ENCODE results near the gene ADAMTS18. TPM values are rescaled to one million over a fixed set of nuclear protein-coding genes. Genes with fewer than 3 reads are reported as not detected.
A peak's percentile ranks its signal among the peaks of the same experiment; 100 is the strongest.

ADAMTS18 gene
- total and polyA plus RNA-seq, 9 of the 15 experiments (the other 6 are each of a cell fraction or from before 2014, with no cell fraction given), result not detected

- TF ChIP-seq, protein P1, sequence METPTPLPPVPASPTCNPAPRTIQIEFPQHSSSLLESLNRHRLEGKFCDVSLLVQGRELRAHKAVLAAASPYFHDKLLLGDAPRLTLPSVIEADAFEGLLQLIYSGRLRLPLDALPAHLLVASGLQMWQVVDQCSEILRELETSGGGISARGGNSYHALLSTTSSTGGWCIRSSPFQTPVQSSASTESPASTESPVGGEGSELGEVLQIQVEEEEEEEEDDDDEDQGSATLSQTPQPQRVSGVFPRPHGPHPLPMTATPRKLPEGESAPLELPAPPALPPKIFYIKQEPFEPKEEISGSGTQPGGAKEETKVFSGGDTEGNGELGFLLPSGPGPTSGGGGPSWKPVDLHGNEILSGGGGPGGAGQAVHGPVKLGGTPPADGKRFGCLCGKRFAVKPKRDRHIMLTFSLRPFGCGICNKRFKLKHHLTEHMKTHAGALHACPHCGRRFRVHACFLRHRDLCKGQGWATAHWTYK (CRISPR knock-in tag; IDR thresholded peaks at IDR 0.05), result peak; percentile 29; the same call in 1 of the 2 replicates
- no peak for TF ChIP-seq ZNF668 (CRISPR knock-in tag; IDR thresholded peaks at IDR 0.05)
- TF ChIP-seq KLF6 (CRISPR knock-in tag; IDR thresholded peaks at IDR 0.05; ENCODE audit: borderline replicate concordance), result peak; percentile 61; the same call in 1 of the 2 replicates
- peak; percentile 85; the same call in 1 of the 2 replicates for TF ChIP-seq ZNF584 (CRISPR knock-in tag; IDR thresholded peaks at IDR 0.05; ENCODE audit: low read depth)
- peak; percentile 28; the same call in 1 of the 2 replicates for TF ChIP-seq ZNF766 (CRISPR knock-in tag; conservative IDR thresholded peaks at IDR 0.05)
- TF ChIP-seq ZNF197 (CRISPR knock-in tag; IDR thresholded peaks at IDR 0.05; ENCODE audit: low read depth), result 0 out of 2 replicates have a peak, but pooled peaks have one; percentile 52
- TF ChIP-seq PTTG1 (tag; IDR thresholded peaks at IDR 0.05; ENCODE audit: low read depth), result 0 out of 2 replicates have a peak, but pooled peaks have one; percentile 33
- peak; percentile 55 for TF ChIP-seq ZNF239 (CRISPR knock-in tag; IDR thresholded peaks at IDR 0.05)
- peak; percentile 31; the same call in 1 of the 2 replicates for TF ChIP-seq GMEB1 (CRISPR knock-in tag; IDR thresholded peaks at IDR 0.05)
- TF ChIP-seq MXI1 (IDR thresholded peaks at IDR 0.05; ENCODE audit: low read depth, low read length), result no peak
- TF ChIP-seq, protein P2, sequence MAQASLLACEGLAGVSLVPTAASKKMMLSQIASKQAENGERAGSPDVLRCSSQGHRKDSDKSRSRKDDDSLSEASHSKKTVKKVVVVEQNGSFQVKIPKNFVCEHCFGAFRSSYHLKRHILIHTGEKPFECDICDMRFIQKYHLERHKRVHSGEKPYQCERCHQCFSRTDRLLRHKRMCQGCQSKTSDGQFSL (CRISPR knock-in tag; IDR thresholded peaks at IDR 0.05), result no peak
- TF ChIP-seq, protein P2 (tag; IDR thresholded peaks at IDR 0.05), result 0 out of 4 replicates have a peak, but pooled peaks have one; percentile 34 to 43
- TF ChIP-seq TEAD1 (CRISPR knock-in tag; IDR thresholded peaks at IDR 0.05), result peak in 1 of 2 experiments; percentile 68; a peak in 1 of 4 replicates
- no peak for TF ChIP-seq GTF2B (IDR thresholded peaks at IDR 0.05; ENCODE audit: extremely low read depth, insufficient read length)
- TF ChIP-seq, protein P3, sequence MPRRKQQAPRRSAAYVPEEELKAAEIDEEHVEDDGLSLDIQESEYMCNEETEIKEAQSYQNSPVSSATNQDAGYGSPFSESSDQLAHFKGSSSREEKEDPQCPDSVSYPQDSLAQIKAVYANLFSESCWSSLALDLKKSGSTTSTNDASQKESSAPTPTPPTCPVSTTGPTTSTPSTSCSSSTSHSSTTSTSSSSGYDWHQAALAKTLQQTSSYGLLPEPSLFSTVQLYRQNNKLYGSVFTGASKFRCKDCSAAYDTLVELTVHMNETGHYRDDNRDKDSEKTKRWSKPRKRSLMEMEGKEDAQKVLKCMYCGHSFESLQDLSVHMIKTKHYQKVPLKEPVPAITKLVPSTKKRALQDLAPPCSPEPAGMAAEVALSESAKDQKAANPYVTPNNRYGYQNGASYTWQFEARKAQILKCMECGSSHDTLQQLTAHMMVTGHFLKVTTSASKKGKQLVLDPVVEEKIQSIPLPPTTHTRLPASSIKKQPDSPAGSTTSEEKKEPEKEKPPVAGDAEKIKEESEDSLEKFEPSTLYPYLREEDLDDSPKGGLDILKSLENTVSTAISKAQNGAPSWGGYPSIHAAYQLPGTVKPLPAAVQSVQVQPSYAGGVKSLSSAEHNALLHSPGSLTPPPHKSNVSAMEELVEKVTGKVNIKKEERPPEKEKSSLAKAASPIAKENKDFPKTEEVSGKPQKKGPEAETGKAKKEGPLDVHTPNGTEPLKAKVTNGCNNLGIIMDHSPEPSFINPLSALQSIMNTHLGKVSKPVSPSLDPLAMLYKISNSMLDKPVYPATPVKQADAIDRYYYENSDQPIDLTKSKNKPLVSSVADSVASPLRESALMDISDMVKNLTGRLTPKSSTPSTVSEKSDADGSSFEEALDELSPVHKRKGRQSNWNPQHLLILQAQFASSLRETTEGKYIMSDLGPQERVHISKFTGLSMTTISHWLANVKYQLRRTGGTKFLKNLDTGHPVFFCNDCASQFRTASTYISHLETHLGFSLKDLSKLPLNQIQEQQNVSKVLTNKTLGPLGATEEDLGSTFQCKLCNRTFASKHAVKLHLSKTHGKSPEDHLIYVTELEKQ (CRISPR knock-in tag; IDR thresholded peaks at IDR 0.05), result 0 out of 2 replicates have a peak, but pooled peaks have one; percentile 65
- TF ChIP-seq ZNF41 (CRISPR knock-in tag; conservative IDR thresholded peaks at IDR 0.05), result 0 out of 2 replicates have a peak, but pooled peaks have one; percentile 56
- peak; percentile 75; the same call in 1 of the 2 replicates for TF ChIP-seq HDAC8 (tag; IDR thresholded peaks at IDR 0.05)
- no peak for TF ChIP-seq POLR2G (IDR thresholded peaks at IDR 0.05; ENCODE audit: low read depth, low read length)
Measured at GRCh38 chr16:77233799-77234519, 200.9 kb downstream of the ADAMTS18 start (continued).
